PFSK-1 (cell line): ENCODE data around the gene CRY2.

Experiments used
- FOXP2 ChIP-seq: optimal IDR thresholded peaks from 2 replicates; pipeline ENCODE3; 2011; ENCODE audit warnings: borderline replicate concordance, control low read depth, inconsistent platforms; ENCODE audit not compliant: insufficient read depth; ENCODE audit errors: extremely low read length, extremely low read depth
- POLR2AphosphoS5 ChIP-seq: IDR thresholded peaks from 2 replicates; pipeline ENCODE4 v1.6.1; 2012; ENCODE audit warnings: low read depth, mild to moderate bottlenecking, control low read depth, low read length, moderate library complexity
- SIN3A ChIP-seq: IDR thresholded peaks from 2 replicates; pipeline ENCODE4 v1.6.1; 2012; ENCODE audit warnings: mild to moderate bottlenecking, low read length, moderate library complexity, borderline replicate concordance; ENCODE audit not compliant: insufficient read depth
- TAF1 ChIP-seq: IDR thresholded peaks from 2 replicates; pipeline ENCODE4 v1.6.1; 2012; ENCODE audit warnings: low read length, control low read depth, borderline replicate concordance; ENCODE audit not compliant: insufficient read depth
- TF ChIP-seq, protein P1 (sequence below), 2 experiments: IDR thresholded peaks; 2 replicates each; pipeline versions ENCODE4 v1.6.1 to v1.8.0; 2011 to 2012; ENCODE audit warnings: low read depth in 2 of 2, low read length in 2 of 2, control low read depth in 1 of 2, inconsistent platforms in 1 of 2, mild to moderate bottlenecking in 1 of 2, moderate library complexity in 1 of 2; ENCODE audit not compliant: insufficient read depth in 1 of 2

DNA sequence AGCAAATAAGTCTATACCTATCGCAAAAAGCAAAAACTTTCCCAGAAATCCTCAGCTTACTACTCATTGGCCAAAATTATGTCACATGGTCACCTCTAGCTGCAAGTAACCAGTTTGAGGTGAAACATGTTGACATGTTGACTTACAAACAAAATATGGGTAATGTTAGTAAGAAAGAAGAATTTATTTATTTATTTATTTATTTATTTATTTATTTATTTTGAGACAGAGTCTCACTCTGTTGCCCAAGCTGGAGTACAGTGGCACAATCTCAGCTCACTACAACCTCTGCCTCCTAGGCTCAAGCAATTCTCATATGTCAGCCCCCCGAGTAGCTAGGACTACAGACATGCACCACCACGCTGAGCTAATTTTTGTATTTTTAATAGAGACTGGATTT, 47.7 kb upstream of the CRY2 start:
- TF ChIP-seq POLR2AphosphoS5 = no peak
- no peak for TF ChIP-seq SIN3A
- TF ChIP-seq TAF1 = no peak
- TF ChIP-seq, protein P1, sequence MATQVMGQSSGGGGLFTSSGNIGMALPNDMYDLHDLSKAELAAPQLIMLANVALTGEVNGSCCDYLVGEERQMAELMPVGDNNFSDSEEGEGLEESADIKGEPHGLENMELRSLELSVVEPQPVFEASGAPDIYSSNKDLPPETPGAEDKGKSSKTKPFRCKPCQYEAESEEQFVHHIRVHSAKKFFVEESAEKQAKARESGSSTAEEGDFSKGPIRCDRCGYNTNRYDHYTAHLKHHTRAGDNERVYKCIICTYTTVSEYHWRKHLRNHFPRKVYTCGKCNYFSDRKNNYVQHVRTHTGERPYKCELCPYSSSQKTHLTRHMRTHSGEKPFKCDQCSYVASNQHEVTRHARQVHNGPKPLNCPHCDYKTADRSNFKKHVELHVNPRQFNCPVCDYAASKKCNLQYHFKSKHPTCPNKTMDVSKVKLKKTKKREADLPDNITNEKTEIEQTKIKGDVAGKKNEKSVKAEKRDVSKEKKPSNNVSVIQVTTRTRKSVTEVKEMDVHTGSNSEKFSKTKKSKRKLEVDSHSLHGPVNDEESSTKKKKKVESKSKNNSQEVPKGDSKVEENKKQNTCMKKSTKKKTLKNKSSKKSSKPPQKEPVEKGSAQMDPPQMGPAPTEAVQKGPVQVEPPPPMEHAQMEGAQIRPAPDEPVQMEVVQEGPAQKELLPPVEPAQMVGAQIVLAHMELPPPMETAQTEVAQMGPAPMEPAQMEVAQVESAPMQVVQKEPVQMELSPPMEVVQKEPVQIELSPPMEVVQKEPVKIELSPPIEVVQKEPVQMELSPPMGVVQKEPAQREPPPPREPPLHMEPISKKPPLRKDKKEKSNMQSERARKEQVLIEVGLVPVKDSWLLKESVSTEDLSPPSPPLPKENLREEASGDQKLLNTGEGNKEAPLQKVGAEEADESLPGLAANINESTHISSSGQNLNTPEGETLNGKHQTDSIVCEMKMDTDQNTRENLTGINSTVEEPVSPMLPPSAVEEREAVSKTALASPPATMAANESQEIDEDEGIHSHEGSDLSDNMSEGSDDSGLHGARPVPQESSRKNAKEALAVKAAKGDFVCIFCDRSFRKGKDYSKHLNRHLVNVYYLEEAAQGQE (IDR thresholded peaks at IDR 0.05; ENCODE audit: insufficient read depth in 1 of 2, low read depth in 2 of 2, low read length in 2 of 2) = no peak
- TF ChIP-seq FOXP2 = no peak
